Natural killer cell (primary cell): Measurements from ENCODE around the gene MYO1E. TPM values are rescaled to one million over a fixed set of nuclear protein-coding genes. Genes with fewer than 3 reads are reported as not detected.

ENCODE experiments used
- ATAC-seq, 3 donors: fragments of 150-1000 bp in 2 of 3; fragments of 200-7000 bp in 1 of 3; cut with Tn5 transposase; 1 replicate in 1 of 3; 2 replicates in 2 of 3; pipeline ENCODE4 v1.10.0; 2021; ENCODE audit warnings: mild to moderate bottlenecking in 2 of 3, moderate library complexity in 2 of 3
- DNase-seq, 2 donors: peaks; one replicate each; pipeline versions ENCODE4 v3.0.0 to v3.0.0-alpha.2; 2013 to 2021; ENCODE audit warnings: mixed read lengths in 1 of 2
- H3K27ac ChIP-seq: one replicate; pipeline ENCODE4 v1.5.1; 2013; ENCODE audit warnings: mild to moderate bottlenecking, low read length
- H3K27me3 ChIP-seq: one replicate; pipeline ENCODE4 v1.6.1; 2013; ENCODE audit warnings: low read length; ENCODE audit not compliant: control insufficient read depth, insufficient read depth
- H3K36me3 ChIP-seq: one replicate; pipeline ENCODE4 v1.6.1; 2013; ENCODE audit warnings: low read length; ENCODE audit not compliant: control insufficient read depth, insufficient read depth
- H3K4me1 ChIP-seq: one replicate; pipeline ENCODE4 v1.6.1; 2013; ENCODE audit warnings: low read length; ENCODE audit not compliant: control insufficient read depth, insufficient read depth
- H3K4me3 ChIP-seq: one replicate; pipeline ENCODE4 v1.5.1; 2013; ENCODE audit warnings: low read length
- H3K9me3 ChIP-seq: one replicate; pipeline ENCODE4 v1.6.1; 2013; ENCODE audit warnings: low read length; ENCODE audit not compliant: control insufficient read depth, insufficient read depth
- H3K27ac Mint-ChIP-seq, 2 donors: one replicate each; pipeline ENCODE4 v1.8.0; 2022; ENCODE audit warnings: mild to moderate bottlenecking in 2 of 2, mixed read lengths in 2 of 2, moderate library complexity in 1 of 2
- H3K27me3 Mint-ChIP-seq, 2 donors: one replicate each; pipeline ENCODE4 v1.8.0; 2022; ENCODE audit warnings: low read depth in 2 of 2, mixed read lengths in 2 of 2
- H3K36me3 Mint-ChIP-seq: one replicate; pipeline ENCODE4 v1.8.0; 2022; ENCODE audit warnings: mixed read lengths
- H3K4me1 Mint-ChIP-seq, 2 donors: one replicate each; pipeline ENCODE4 v1.8.0; 2022; ENCODE audit warnings: mixed read lengths in 2 of 2
- H3K4me3 Mint-ChIP-seq: one replicate; pipeline ENCODE4 v1.8.0; 2022; ENCODE audit warnings: mild to moderate bottlenecking, moderate library complexity, mixed read lengths
- H3K9me3 Mint-ChIP-seq, 2 donors: one replicate each; pipeline ENCODE4 v1.8.0; 2022; ENCODE audit warnings: mixed read lengths in 2 of 2
- CTCF ChIP-seq: fragments of 200-600 bp; IDR thresholded peaks from one replicate; pipeline ENCODE4 v1.8.0; 2022; ENCODE audit warnings: antibody characterized with exemption
- WGBS: methylation state at CpG from one replicate; pipeline ENCODE4 v1.1.7; 2013; ENCODE audit warnings: missing lambda C conversion rate; ENCODE audit not compliant: insufficient coverage; 5-methylcytosine and 5-hydroxymethylcytosine counted together
- intact Hi-C: fragments of 100-400 bp; cut with micrococcal nuclease; formaldehyde crosslinking; loops from one replicate; pipeline ENCODE4 v1.14.2; 2022
- total RNA-seq, 4 donors: library from RNA; stranded (reverse); fragments of 120-200 nt in 1 of 4; gene quantifications; one replicate each; pipeline versions ENCODE4 v1.2.3 to v1.2.4, GENCODE V29; 2013 to 2022

MYO1E gene
- total RNA-seq, 3 donors from 2014 or later (not counting 1 experiment from before 2014, with no cell fraction given): 16.1 to 39.4 (median 22.7) TPM

DNA sequence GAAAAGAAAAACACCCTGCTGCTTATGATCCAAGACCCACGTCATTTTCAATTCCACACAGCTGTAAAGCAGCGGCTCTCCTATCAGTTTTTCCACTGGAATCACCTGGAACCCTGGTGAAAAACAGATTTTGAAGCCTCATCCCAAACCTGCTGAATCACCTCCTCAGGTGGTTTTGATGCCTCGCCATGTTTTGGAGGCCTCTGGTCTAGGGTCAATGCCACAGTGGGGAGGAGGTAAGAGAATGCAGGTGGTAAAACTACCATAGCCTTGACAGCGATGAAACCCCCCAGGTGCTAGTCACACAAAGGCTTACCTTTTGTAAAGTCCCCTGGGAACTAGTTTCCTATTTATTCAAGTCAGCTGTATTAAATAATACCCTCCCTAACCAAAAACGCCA lies 24.8 kb downstream of the MYO1E start:
- Mint-ChIP-seq H3K9me3 (no peaks in the 10 kb centered on the region), H3K27me3 (peaks cover 7 to 15% of the 10 kb centered on the region in 2 donors), H3K4me1 (peaks cover 13 to 17% of the 10 kb centered on the region in 2 donors), H3K27ac (no peak overlapping the region), H3K4me3 (no peak overlapping the region), H3K36me3 (peaks cover under 1% of the 10 kb centered on the region)
- no peaks in the 10 kb centered on the region for H3K9me3 ChIP-seq
- ATAC-seq (no peak), DNase-seq (no peak)
- 72% methylated on average over 4 of the region's 5 CpGs for WGBS
- no peaks in the 10 kb centered on the region for H3K27me3 ChIP-seq
- no peaks in the 10 kb centered on the region for H3K4me1 ChIP-seq
- H3K4me3 ChIP-seq: no peak overlapping the region
- H3K27ac ChIP-seq: no peak overlapping the region
- intact Hi-C loops: no loop called here
- no peaks in the 10 kb centered on the region for H3K36me3 ChIP-seq
- TF ChIP-seq CTCF: no peak

- intact Hi-C loops: no loop called here
- peaks cover 13 to 17% of the 10 kb centered on the region in 2 donors for H3K4me1 Mint-ChIP-seq
Measured at GRCh38 chr15:59346951-59347350, 25.7 kb downstream of the MYO1E start.

GRCh38 chr15:59345326-59345725 lies 27.3 kb downstream of the MYO1E start:
- no peaks in the 10 kb centered on the region for H3K4me1 ChIP-seq
- TF ChIP-seq CTCF: no peak
- Mint-ChIP-seq H3K27ac (no peak overlapping the region), H3K27me3 (peaks cover 7 to 14% of the 10 kb centered on the region in 2 donors), H3K4me3 (no peak overlapping the region), H3K36me3 (peaks cover 8% of the 10 kb centered on the region), H3K4me1 (peaks cover 12 to 17% of the 10 kb centered on the region in 2 donors), H3K9me3 (peaks cover 0 to 3% of the 10 kb centered on the region in 2 donors)
- intact Hi-C loops: no loop called here
- no peaks in the 10 kb centered on the region for H3K27me3 ChIP-seq
- DNase-seq (no peak), ATAC-seq (no peak)
- no peaks in the 10 kb centered on the region for H3K9me3 ChIP-seq
- H3K4me3 ChIP-seq: no peak overlapping the region
- no peak overlapping the region for H3K27ac ChIP-seq
- H3K36me3 ChIP-seq: no peaks in the 10 kb centered on the region

More at GRCh38 chr15:59346951-59347350, 25.7 kb downstream of the MYO1E start:
- no peak overlapping the region for H3K27ac ChIP-seq
- H3K9me3 ChIP-seq: no peaks in the 10 kb centered on the region
- peaks cover 0 to 3% of the 10 kb centered on the region in 2 donors for H3K9me3 Mint-ChIP-seq
- H3K4me1 ChIP-seq: no peaks in the 10 kb centered on the region
- peaks cover 7 to 19% of the 10 kb centered on the region in 2 donors for H3K27me3 Mint-ChIP-seq
- no peak overlapping the region for H3K27ac Mint-ChIP-seq
- no peak for TF ChIP-seq CTCF
- peaks cover 8% of the 10 kb centered on the region for H3K36me3 Mint-ChIP-seq
- DNase-seq (no peak), ATAC-seq (no peak)
- no peaks in the 10 kb centered on the region for H3K36me3 ChIP-seq
- H3K27me3 ChIP-seq: no peaks in the 10 kb centered on the region
- H3K4me3 ChIP-seq: no peak overlapping the region
- WGBS: 88% methylated on average over 12 of the region's 12 CpGs
- H3K4me3 Mint-ChIP-seq: no peak overlapping the region

DNA sequence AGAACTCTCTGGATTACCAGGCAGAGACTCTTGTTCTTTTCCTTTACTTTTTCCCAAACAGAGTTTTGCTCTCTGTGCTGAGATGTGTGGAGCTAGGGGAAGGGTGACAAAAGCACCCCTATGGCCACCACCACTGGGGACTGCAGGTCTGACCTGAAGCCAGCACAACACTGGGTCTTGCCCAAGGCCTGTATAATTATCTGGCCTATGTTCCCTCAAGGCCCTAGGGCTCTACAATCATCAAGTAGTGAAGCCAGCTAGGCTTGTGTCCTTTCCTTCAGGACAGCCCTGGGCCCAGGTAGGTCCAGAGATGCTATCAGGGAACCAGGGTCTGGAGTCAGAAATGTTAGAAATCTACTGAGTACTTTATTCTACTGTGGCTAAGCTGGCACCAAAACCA lies 28.4 kb downstream of the MYO1E start:
- DNase-seq: no peak
- H3K36me3 ChIP-seq: no peaks in the 10 kb centered on the region
- no peak overlapping the region for H3K4me3 ChIP-seq
- Mint-ChIP-seq H3K27ac (no peak overlapping the region), H3K4me3 (no peak overlapping the region), H3K36me3 (peaks cover 8% of the 10 kb centered on the region), H3K4me1 (peaks cover 8 to 12% of the 10 kb centered on the region in 2 donors), H3K27me3 (peaks cover 7 to 11% of the 10 kb centered on the region in 2 donors), H3K9me3 (peaks cover 0 to 3% of the 10 kb centered on the region in 2 donors)
- no peaks in the 10 kb centered on the region for H3K9me3 ChIP-seq
- TF ChIP-seq CTCF: no peak
- no peaks in the 10 kb centered on the region for H3K27me3 ChIP-seq
- no peak overlapping the region for H3K27ac ChIP-seq
- ATAC-seq: no peak
- intact Hi-C loops: no loop called here
- H3K4me1 ChIP-seq: no peaks in the 10 kb centered on the region
